GM23338 (cell line): ENCODE results near the gene IGFL3. TPM values are rescaled to one million over a fixed set of nuclear protein-coding genes. Genes with fewer than 3 reads are reported as not detected.

ENCODE experiments used
- ATAC-seq: fragments of 200-7000 bp; cut with Tn5 transposase; 3 replicates; pipeline ENCODE4 v1.9.1; 2020
- DNase-seq: peaks from one replicate; pipeline ENCODE4 v3.0.0-alpha.2; 2015; ENCODE audit warnings: low spot score
- H2AFZ ChIP-seq: fragments of 200-600 bp; sonication (generic); 2 replicates; pipeline ENCODE4 v1.8.0; 2016; ENCODE audit warnings: antibody characterized with exemption, mild to moderate bottlenecking, moderate library complexity
- H3F3A ChIP-seq: fragments of 200-600 bp; sonication (generic); replicated peaks from 2 replicates; pipeline ENCODE4 v1.8.0; 2017; ENCODE audit warnings: antibody characterized with exemption, mixed run types, low read depth
- H3K27ac ChIP-seq: fragments of 200-600 bp; sonication (generic); 2 replicates; pipeline ENCODE4 v1.6.1; 2016; ENCODE audit warnings: low read depth
- H3K27me3 ChIP-seq: fragments of 200-600 bp; sonication (generic); 2 replicates; pipeline ENCODE4 v1.8.0; 2016; ENCODE audit warnings: mild to moderate bottlenecking, mixed run types, moderate library complexity; ENCODE audit not compliant: insufficient read depth
- H3K36me3 ChIP-seq: fragments of 200-600 bp; sonication (generic); 2 replicates; pipeline ENCODE4 v1.8.0; 2016; ENCODE audit warnings: mild to moderate bottlenecking; ENCODE audit not compliant: insufficient read depth
- H3K4me1 ChIP-seq: fragments of 200-600 bp; sonication (generic); 2 replicates; pipeline ENCODE4 v1.8.0; 2016; ENCODE audit warnings: mild to moderate bottlenecking, moderate library complexity; ENCODE audit not compliant: insufficient read depth
- H3K4me2 ChIP-seq: fragments of 200-600 bp; sonication (generic); 2 replicates; pipeline ENCODE4 v1.7.1; 2017; ENCODE audit warnings: mixed run types
- H3K4me3 ChIP-seq: fragments of 200-600 bp; sonication (generic); 2 replicates; pipeline ENCODE4 v1.6.1; 2016; ENCODE audit warnings: mixed run types
- H3K79me2 ChIP-seq: fragments of 200-600 bp; sonication (generic); replicated peaks from 2 replicates; pipeline ENCODE4 v1.8.0; 2017; ENCODE audit warnings: mild to moderate bottlenecking; ENCODE audit not compliant: insufficient read depth
- H3K9me2 ChIP-seq: fragments of 200-600 bp; sonication (generic); 2 replicates; pipeline ENCODE4 v1.8.0; 2017; ENCODE audit not compliant: insufficient read depth
- H4K20me1 ChIP-seq: fragments of 200-600 bp; sonication (generic); replicated peaks from 2 replicates; pipeline ENCODE4 v1.8.0; 2017; ENCODE audit warnings: mild to moderate bottlenecking; ENCODE audit not compliant: insufficient read depth
- H3K27ac Mint-ChIP-seq: 2 replicates; pipeline ENCODE4 v1.8.0; 2020; ENCODE audit warnings: inconsistent platforms, mild to moderate bottlenecking, moderate library complexity, mixed read lengths
- H3K27me3 Mint-ChIP-seq: 3 replicates; pipeline ENCODE4 v1.8.0; 2022; ENCODE audit warnings: low read depth, mild to moderate bottlenecking, moderate library complexity, mixed read lengths, inconsistent platforms; ENCODE audit not compliant: insufficient read depth, poor library complexity
- H3K36me3 Mint-ChIP-seq: 3 replicates; pipeline ENCODE4 v1.8.0; 2021; ENCODE audit warnings: low read depth, mild to moderate bottlenecking, inconsistent platforms, moderate library complexity, mixed read lengths
- H3K4me1 Mint-ChIP-seq: 3 replicates; pipeline ENCODE4 v1.8.0; 2020; ENCODE audit warnings: mild to moderate bottlenecking, inconsistent platforms, mixed read lengths
- H3K4me3 Mint-ChIP-seq: 3 replicates; pipeline ENCODE4 v1.8.0; 2021; ENCODE audit warnings: moderate library complexity, mild to moderate bottlenecking, inconsistent platforms, mixed read lengths
- H3K9me3 Mint-ChIP-seq: 3 replicates; pipeline ENCODE4 v1.8.0; 2020; ENCODE audit warnings: moderate library complexity, mild to moderate bottlenecking, inconsistent platforms, mixed read lengths
- CREB1 ChIP-seq: fragments of 250-450 bp; sonication (Bioruptor Pico); IDR thresholded peaks from 2 replicates; pipeline ENCODE4 v1.5.0; 2020; ENCODE audit warnings: low read depth, mild to moderate bottlenecking, moderate library complexity
- EZH2 ChIP-seq: fragments of 200-600 bp; sonication (generic); IDR thresholded peaks from one replicate; pipeline ENCODE4 v1.8.0; 2017; ENCODE audit warnings: antibody characterized with exemption, mild to moderate bottlenecking, low read depth; ENCODE audit not compliant: unreplicated experiment
- EZH2phosphoT487 ChIP-seq: fragments of 200-600 bp; sonication (generic); IDR thresholded peaks from one replicate; pipeline ENCODE4 v1.8.1; 2018; ENCODE audit warnings: antibody characterized with exemption; ENCODE audit not compliant: unreplicated experiment
- JUNB ChIP-seq: IDR thresholded peaks from one replicate; pipeline ENCODE4 v1.6.1; 2016; ENCODE audit warnings: antibody characterized with exemption; ENCODE audit not compliant: unreplicated experiment
- NANOG ChIP-seq: IDR thresholded peaks from 2 replicates; pipeline ENCODE4 v1.6.1; 2016; ENCODE audit warnings: antibody characterized with exemption, borderline replicate concordance
- POLR2AphosphoS5 ChIP-seq: IDR thresholded peaks from 2 replicates; pipeline ENCODE4 v1.6.1; 2016; ENCODE audit warnings: antibody characterized with exemption, low read depth
- STAT1 ChIP-seq: IDR thresholded peaks from one replicate; pipeline ENCODE4 v1.6.1; 2016; ENCODE audit warnings: antibody characterized with exemption; ENCODE audit not compliant: unreplicated experiment
- ZNF114 ChIP-seq: fragments of 250-450 bp; sonication (Bioruptor Pico); IDR thresholded peaks from 2 replicates; pipeline ENCODE4 v1.5.0; 2020; ENCODE audit warnings: mild to moderate bottlenecking, moderate library complexity
- ZNF331 ChIP-seq: fragments of 250-450 bp; sonication (Bioruptor Pico); IDR thresholded peaks from 2 replicates; pipeline ENCODE4 v1.5.0; 2020; ENCODE audit warnings: low read depth, mild to moderate bottlenecking, moderate library complexity
- polyA plus RNA-seq: library from polyadenylated mRNA; unstranded; fragments of >200 nt; fragmentation: Nextera tagmentation; extraction: Ambion mirVana; gene quantifications from 2 replicates; pipeline ENCODE4 v1.2.1, GENCODE V29; 2016
- total RNA-seq: library from RNA; depleted of rRNA; stranded (reverse); fragments of >200 nt; shearing (Covaris generic); gene quantifications from 2 replicates; pipeline ENCODE4 v1.2.3, GENCODE V29; 2014
- TF ChIP-seq, protein P1 (sequence below): IDR thresholded peaks from 2 replicates; pipeline ENCODE4 v1.6.1; 2016; ENCODE audit warnings: antibody characterized with exemption
- TF ChIP-seq, protein P2 (sequence below): fragments of 250-450 bp; sonication (Bioruptor Pico); IDR thresholded peaks from 2 replicates; pipeline ENCODE4 v1.5.0; 2020; ENCODE audit warnings: mild to moderate bottlenecking, moderate library complexity
- TF ChIP-seq, protein P3 (sequence below): IDR thresholded peaks from one replicate; pipeline ENCODE4 v1.6.1; 2018; ENCODE audit warnings: antibody characterized with exemption; ENCODE audit not compliant: unreplicated experiment
- TF ChIP-seq, protein P4 (sequence below), 2 experiments: fragments of 200-600 bp in 1 of 2; sonication (generic) in 1 of 2; conservative IDR thresholded peaks; 2 replicates each; pipeline versions ENCODE4 v1.5.1 to v1.6.1; 2016 to 2017; ENCODE audit warnings: antibody characterized with exemption in 2 of 2, low read depth in 2 of 2, mild to moderate bottlenecking in 2 of 2, moderate library complexity in 1 of 2

The IGFL3 gene
- total and polyA plus RNA-seq, 2 experiments from 2014 or later: not detected

DNA sequence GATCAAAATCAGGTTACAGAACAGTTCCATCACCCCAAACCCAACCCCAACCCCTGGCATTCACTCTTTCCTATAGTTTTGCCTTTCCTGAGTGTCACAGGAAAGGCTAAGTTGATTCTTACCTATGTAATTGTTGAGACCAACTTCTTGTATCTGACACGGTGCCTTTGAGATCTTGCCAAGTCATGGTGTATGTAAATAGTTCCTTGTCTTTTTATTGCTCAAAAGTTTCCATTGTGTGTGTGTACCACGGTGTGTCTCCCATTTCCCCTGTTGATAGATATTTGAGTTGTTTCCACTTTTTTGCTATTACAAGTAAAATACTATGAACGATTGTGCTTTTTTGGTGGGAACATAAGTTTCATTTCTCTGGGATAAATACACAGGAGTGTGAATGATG is 20.3 kb upstream of the IGFL3 start:
- H3K36me3 Mint-ChIP-seq: no peaks in the 10 kb centered on the region
- H3K4me3 Mint-ChIP-seq: no peak overlapping the region

More for the DNA sequence above, 20.3 kb upstream of the IGFL3 start:
- Mint-ChIP-seq H3K4me1 (peaks cover 3% of the 10 kb centered on the region; the same call in 1 of the 3 replicates), H3K9me3 (no peaks in the 10 kb centered on the region; the same call in 2 of the 3 replicates), H3K27me3 (peaks cover 5% of the 10 kb centered on the region), H3K27ac (no peak overlapping the region)
- H4K20me1 ChIP-seq: no peaks in the 10 kb centered on the region
- H3K79me2 ChIP-seq: no peaks in the 10 kb centered on the region
- ATAC-seq (no peak), DNase-seq (no peak)
- H3K4me1 ChIP-seq: no peaks in the 10 kb centered on the region
- no peak overlapping the region for H3K4me2 ChIP-seq
- no peaks in the 10 kb centered on the region for H3K36me3 ChIP-seq
- H3K4me3 ChIP-seq: no peak overlapping the region
- H3K9me2 ChIP-seq: no peaks in the 10 kb centered on the region
- TF ChIP-seq NANOG (no peak), EZH2 (no peak), EZH2phosphoT487 (no peak), POLR2AphosphoS5 (no peak), ZNF114 (CRISPR knock-in tag) (no peak), STAT1 (no peak), JUNB (no peak), CREB1 (CRISPR knock-in tag) (no peak), ZNF331 (CRISPR knock-in tag) (no peak)
- TF ChIP-seq, protein P1, sequence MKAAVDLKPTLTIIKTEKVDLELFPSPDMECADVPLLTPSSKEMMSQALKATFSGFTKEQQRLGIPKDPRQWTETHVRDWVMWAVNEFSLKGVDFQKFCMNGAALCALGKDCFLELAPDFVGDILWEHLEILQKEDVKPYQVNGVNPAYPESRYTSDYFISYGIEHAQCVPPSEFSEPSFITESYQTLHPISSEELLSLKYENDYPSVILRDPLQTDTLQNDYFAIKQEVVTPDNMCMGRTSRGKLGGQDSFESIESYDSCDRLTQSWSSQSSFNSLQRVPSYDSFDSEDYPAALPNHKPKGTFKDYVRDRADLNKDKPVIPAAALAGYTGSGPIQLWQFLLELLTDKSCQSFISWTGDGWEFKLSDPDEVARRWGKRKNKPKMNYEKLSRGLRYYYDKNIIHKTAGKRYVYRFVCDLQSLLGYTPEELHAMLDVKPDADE: no peak
- TF ChIP-seq, protein P2, sequence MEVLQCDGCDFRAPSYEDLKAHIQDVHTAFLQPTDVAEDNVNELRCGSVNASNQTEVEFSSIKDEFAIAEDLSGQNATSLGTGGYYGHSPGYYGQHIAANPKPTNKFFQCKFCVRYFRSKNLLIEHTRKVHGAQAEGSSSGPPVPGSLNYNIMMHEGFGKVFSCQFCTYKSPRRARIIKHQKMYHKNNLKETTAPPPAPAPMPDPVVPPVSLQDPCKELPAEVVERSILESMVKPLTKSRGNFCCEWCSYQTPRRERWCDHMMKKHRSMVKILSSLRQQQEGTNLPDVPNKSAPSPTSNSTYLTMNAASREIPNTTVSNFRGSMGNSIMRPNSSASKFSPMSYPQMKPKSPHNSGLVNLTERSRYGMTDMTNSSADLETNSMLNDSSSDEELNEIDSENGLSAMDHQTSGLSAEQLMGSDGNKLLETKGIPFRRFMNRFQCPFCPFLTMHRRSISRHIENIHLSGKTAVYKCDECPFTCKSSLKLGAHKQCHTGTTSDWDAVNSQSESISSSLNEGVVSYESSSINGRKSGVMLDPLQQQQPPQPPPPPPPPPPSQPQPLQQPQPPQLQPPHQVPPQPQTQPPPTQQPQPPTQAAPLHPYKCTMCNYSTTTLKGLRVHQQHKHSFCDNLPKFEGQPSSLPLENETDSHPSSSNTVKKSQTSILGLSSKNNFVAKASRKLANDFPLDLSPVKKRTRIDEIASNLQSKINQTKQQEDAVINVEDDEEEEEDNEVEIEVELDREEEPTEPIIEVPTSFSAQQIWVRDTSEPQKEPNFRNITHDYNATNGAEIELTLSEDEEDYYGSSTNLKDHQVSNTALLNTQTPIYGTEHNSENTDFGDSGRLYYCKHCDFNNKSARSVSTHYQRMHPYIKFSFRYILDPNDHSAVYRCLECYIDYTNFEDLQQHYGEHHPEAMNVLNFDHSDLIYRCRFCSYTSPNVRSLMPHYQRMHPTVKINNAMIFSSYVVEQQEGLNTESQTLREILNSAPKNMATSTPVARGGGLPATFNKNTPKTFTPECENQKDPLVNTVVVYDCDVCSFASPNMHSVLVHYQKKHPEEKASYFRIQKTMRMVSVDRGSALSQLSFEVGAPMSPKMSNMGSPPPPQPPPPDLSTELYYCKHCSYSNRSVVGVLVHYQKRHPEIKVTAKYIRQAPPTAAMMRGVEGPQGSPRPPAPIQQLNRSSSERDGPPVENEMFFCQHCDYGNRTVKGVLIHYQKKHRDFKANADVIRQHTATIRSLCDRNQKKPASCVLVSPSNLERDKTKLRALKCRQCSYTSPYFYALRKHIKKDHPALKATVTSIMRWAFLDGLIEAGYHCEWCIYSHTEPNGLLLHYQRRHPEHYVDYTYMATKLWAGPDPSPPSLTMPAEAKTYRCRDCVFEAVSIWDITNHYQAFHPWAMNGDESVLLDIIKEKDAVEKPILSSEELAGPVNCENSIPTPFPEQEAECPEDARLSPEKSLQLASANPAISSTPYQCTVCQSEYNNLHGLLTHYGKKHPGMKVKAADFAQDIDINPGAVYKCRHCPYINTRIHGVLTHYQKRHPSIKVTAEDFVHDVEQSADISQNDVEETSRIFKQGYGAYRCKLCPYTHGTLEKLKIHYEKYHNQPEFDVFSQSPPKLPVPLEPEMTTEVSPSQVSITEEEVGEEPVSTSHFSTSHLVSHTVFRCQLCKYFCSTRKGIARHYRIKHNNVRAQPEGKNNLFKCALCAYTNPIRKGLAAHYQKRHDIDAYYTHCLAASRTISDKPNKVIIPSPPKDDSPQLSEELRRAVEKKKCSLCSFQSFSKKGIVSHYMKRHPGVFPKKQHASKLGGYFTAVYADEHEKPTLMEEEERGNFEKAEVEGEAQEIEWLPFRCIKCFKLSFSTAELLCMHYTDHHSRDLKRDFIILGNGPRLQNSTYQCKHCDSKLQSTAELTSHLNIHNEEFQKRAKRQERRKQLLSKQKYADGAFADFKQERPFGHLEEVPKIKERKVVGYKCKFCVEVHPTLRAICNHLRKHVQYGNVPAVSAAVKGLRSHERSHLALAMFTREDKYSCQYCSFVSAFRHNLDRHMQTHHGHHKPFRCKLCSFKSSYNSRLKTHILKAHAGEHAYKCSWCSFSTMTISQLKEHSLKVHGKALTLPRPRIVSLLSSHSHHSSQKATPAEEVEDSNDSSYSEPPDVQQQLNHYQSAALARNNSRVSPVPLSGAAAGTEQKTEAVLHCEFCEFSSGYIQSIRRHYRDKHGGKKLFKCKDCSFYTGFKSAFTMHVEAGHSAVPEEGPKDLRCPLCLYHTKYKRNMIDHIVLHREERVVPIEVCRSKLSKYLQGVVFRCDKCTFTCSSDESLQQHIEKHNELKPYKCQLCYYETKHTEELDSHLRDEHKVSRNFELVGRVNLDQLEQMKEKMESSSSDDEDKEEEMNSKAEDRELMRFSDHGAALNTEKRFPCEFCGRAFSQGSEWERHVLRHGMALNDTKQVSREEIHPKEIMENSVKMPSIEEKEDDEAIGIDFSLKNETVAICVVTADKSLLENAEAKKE (CRISPR knock-in tag): no peak
- TF ChIP-seq, protein P3, sequence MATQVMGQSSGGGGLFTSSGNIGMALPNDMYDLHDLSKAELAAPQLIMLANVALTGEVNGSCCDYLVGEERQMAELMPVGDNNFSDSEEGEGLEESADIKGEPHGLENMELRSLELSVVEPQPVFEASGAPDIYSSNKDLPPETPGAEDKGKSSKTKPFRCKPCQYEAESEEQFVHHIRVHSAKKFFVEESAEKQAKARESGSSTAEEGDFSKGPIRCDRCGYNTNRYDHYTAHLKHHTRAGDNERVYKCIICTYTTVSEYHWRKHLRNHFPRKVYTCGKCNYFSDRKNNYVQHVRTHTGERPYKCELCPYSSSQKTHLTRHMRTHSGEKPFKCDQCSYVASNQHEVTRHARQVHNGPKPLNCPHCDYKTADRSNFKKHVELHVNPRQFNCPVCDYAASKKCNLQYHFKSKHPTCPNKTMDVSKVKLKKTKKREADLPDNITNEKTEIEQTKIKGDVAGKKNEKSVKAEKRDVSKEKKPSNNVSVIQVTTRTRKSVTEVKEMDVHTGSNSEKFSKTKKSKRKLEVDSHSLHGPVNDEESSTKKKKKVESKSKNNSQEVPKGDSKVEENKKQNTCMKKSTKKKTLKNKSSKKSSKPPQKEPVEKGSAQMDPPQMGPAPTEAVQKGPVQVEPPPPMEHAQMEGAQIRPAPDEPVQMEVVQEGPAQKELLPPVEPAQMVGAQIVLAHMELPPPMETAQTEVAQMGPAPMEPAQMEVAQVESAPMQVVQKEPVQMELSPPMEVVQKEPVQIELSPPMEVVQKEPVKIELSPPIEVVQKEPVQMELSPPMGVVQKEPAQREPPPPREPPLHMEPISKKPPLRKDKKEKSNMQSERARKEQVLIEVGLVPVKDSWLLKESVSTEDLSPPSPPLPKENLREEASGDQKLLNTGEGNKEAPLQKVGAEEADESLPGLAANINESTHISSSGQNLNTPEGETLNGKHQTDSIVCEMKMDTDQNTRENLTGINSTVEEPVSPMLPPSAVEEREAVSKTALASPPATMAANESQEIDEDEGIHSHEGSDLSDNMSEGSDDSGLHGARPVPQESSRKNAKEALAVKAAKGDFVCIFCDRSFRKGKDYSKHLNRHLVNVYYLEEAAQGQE: no peak
- TF ChIP-seq, protein P4, sequence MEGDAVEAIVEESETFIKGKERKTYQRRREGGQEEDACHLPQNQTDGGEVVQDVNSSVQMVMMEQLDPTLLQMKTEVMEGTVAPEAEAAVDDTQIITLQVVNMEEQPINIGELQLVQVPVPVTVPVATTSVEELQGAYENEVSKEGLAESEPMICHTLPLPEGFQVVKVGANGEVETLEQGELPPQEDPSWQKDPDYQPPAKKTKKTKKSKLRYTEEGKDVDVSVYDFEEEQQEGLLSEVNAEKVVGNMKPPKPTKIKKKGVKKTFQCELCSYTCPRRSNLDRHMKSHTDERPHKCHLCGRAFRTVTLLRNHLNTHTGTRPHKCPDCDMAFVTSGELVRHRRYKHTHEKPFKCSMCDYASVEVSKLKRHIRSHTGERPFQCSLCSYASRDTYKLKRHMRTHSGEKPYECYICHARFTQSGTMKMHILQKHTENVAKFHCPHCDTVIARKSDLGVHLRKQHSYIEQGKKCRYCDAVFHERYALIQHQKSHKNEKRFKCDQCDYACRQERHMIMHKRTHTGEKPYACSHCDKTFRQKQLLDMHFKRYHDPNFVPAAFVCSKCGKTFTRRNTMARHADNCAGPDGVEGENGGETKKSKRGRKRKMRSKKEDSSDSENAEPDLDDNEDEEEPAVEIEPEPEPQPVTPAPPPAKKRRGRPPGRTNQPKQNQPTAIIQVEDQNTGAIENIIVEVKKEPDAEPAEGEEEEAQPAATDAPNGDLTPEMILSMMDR (conservative IDR thresholded peaks at IDR 0.05; ENCODE audit: low read depth in 2 of 2): no peak
- no peaks in the 10 kb centered on the region for H3K27me3 ChIP-seq
- H2AFZ ChIP-seq: no peak overlapping the region
- no peaks in the 10 kb centered on the region for H3F3A ChIP-seq
- no peak overlapping the region for H3K27ac ChIP-seq
